GM12878 (cell line): ENCODE results near the gene LMBR1. TPM values are rescaled to one million over a fixed set of nuclear protein-coding genes. Genes with fewer than 3 reads are reported as not detected.

ENCODE experiments used
- ATAC-seq: fragments of 200-7000 bp; cut with Tn5 transposase; 3 replicates; pipeline ENCODE4 v1.9.1; 2020; ENCODE audit warnings: mild to moderate bottlenecking, moderate library complexity
- BruUV-seq: library from RNA; stranded (reverse); fragments of 400-500 nt; replicated peaks from 2 replicates; lab custom pipeline; 2021; lab: Mats Ljungman, UMichigan
- CTCF ChIA-PET: fragments of 300-600 bp; sonication (Branson Sonifier 250); formaldehyde crosslinking; extraction: SDS; loops from one replicate; lab custom pipeline; 2021; ENCODE audit warnings: inconsistent platforms; lab: Yijun Ruan, JAX
- POLR2A ChIA-PET: fragments of 350-600 bp; formaldehyde crosslinking; extraction: SDS; loops from one replicate; lab custom pipeline; 2021; ENCODE audit warnings: inconsistent platforms; lab: Charles Lee
- RAD21 ChIA-PET: fragments of 300-600 bp; sonication (Branson Sonifier 250); formaldehyde crosslinking; loops from one replicate; lab custom pipeline; 2023; ENCODE audit warnings: antibody characterized with exemption; ENCODE audit not compliant: unreplicated experiment; lab: Charles Lee
- SMC1A ChIA-PET: fragments of 300-600 bp; sonication (Branson Sonifier 250); formaldehyde crosslinking; loops from one replicate; lab custom pipeline; 2023; ENCODE audit not compliant: unreplicated experiment, uncharacterized antibody; lab: Charles Lee
- DNase-seq: peaks from one replicate; pipeline ENCODE4 v3.0.0-alpha.2; 2011; ENCODE audit warnings: low read depth, low spot score
- FAIRE-seq: peaks from 3 replicates; lab custom pipeline; 2011; peaks lifted over from hg19 to GRCh38; lab: Jason Lieb, UNC
- H2AFZ ChIP-seq: 2 replicates; pipeline ENCODE4 v1.6.0; 2011; ENCODE audit warnings: low read depth, low read length, control low read depth; ENCODE audit not compliant: control insufficient read depth
- H3K27ac ChIP-seq: 2 replicates; pipeline ENCODE4 v1.5.1; 2011; ENCODE audit warnings: control low read depth; ENCODE audit not compliant: control insufficient read depth, insufficient read depth
- H3K27me3 ChIP-seq, 2 experiments: replicated peaks in 1 of 2; 2 replicates each; pipeline versions ENCODE4 v1.6.0 to v1.6.1; 2011; ENCODE audit warnings: low read length in 1 of 2; ENCODE audit not compliant: control insufficient read depth in 2 of 2, insufficient read depth in 2 of 2
- H3K36me3 ChIP-seq, 2 experiments: 2 replicates each; pipeline ENCODE4 v1.5.1; 2011; ENCODE audit warnings: low read length in 1 of 2; ENCODE audit not compliant: control insufficient read depth in 2 of 2, insufficient read depth in 2 of 2
- H3K4me1 ChIP-seq: 2 replicates; pipeline ENCODE4 v1.6.1; 2011; ENCODE audit warnings: mild to moderate bottlenecking, low read length, moderate library complexity, mixed read lengths; ENCODE audit not compliant: control insufficient read depth, insufficient read depth
- H3K4me2 ChIP-seq: 2 replicates; pipeline ENCODE4 v1.6.0; 2011; ENCODE audit warnings: control low read depth; ENCODE audit not compliant: control insufficient read depth, insufficient read depth
- H3K4me3 ChIP-seq: fragments of 200-600 bp; sonication (generic); 2 replicates; pipeline ENCODE4 v1.5.1; 2016
- H3K79me2 ChIP-seq: 2 replicates; pipeline ENCODE4 v1.6.0; 2011; ENCODE audit warnings: low read length; ENCODE audit not compliant: control insufficient read depth, insufficient read depth
- H3K9ac ChIP-seq: 2 replicates; pipeline ENCODE4 v1.8.0; 2011; ENCODE audit warnings: low read length, control low read depth, mixed read lengths; ENCODE audit not compliant: control insufficient read depth, insufficient read depth
- H3K9me3 ChIP-seq: replicated peaks from 3 replicates; pipeline ENCODE4 v1.5.1; 2011; ENCODE audit warnings: mild to moderate bottlenecking, low read length; ENCODE audit not compliant: control insufficient read depth, insufficient read depth
- H4K20me1 ChIP-seq: 2 replicates; pipeline ENCODE4 v1.6.0; 2011; ENCODE audit not compliant: control insufficient read depth, insufficient read depth
- CBX5 ChIP-seq: sonication (generic); IDR thresholded peaks from 2 replicates; pipeline ENCODE4 v1.6.1; 2016; ENCODE audit warnings: low read depth, moderate library complexity, mild to moderate bottlenecking, inconsistent platforms
- SPI1 ChIP-seq: IDR thresholded peaks from 2 replicates; pipeline ENCODE4 v1.6.1; 2011; ENCODE audit warnings: low read depth, mild to moderate bottlenecking, low read length, moderate library complexity, borderline replicate concordance; ENCODE audit not compliant: insufficient read depth
- WGBS: methylation state at CpG from one replicate; pipeline ENCODE4 v1.1.6; 2016; ENCODE audit warnings: low lambda C conversion rate; ENCODE audit not compliant: insufficient replicate concordance, insufficient coverage; ENCODE audit errors: missing lambda C conversion rate; 5-methylcytosine and 5-hydroxymethylcytosine counted together
- in situ Hi-C: fragments of 300-500 bp; cut with MboI; formaldehyde crosslinking; loops from 9 replicates; pipeline ENCODE4 v1.14.3; 2018; ENCODE audit warnings: mixed read lengths
- intact Hi-C: fragments of 100-400 bp; cut with micrococcal nuclease; formaldehyde crosslinking; loops from one replicate; pipeline ENCODE4 v1.14.2; 2022; ENCODE audit not compliant: unreplicated experiment
- polyA plus RNA-seq, 11 experiments: library from polyadenylated mRNA; depleted of rRNA in 4 of 11; unstranded in 6 of 11; stranded (reverse) in 5 of 11; fragments of >200 nt; fragmentation: Nextera tagmentation in 4 of 11; fragmentation: Illumina TruSeq in 1 of 11; extraction: Ambion mirVana in 4 of 11; extraction: Trizol in 1 of 11; gene quantifications; 1 replicate in 1 of 11; 2 replicates in 10 of 11; pipeline versions ENCODE4 v1.2.1 to v1.2.3, GENCODE V29; 2011 to 2016; ENCODE audit warnings: inconsistent platforms in 2 of 11, missing spikeins in 2 of 11, low read depth in 1 of 11
- total RNA-seq, 4 experiments: library from RNA; depleted of rRNA in 3 of 4; stranded (reverse); fragments of >200 nt in 3 of 4; fragmentation: Illumina TruSeq in 1 of 4; extraction: Trizol in 1 of 4; gene quantifications; 2 replicates each; pipeline versions ENCODE4 v1.2.1 to v1.2.3, GENCODE V29; 2013 to 2021
- TF ChIP-seq, protein P1 (sequence below): fragments of 450-650 bp; formaldehyde crosslinking; IDR thresholded peaks from 2 replicates; pipeline ENCODE4 v1.4.0; 2020; ENCODE audit warnings: mild to moderate bottlenecking, moderate library complexity

Gene LMBR1
- total and polyA plus RNA-seq, 10 of the 15 experiments (the other 5 are each of a cell fraction or from before 2014, with no cell fraction given), result 4.0 to 63.5 (median 28.8) TPM

DNA sequence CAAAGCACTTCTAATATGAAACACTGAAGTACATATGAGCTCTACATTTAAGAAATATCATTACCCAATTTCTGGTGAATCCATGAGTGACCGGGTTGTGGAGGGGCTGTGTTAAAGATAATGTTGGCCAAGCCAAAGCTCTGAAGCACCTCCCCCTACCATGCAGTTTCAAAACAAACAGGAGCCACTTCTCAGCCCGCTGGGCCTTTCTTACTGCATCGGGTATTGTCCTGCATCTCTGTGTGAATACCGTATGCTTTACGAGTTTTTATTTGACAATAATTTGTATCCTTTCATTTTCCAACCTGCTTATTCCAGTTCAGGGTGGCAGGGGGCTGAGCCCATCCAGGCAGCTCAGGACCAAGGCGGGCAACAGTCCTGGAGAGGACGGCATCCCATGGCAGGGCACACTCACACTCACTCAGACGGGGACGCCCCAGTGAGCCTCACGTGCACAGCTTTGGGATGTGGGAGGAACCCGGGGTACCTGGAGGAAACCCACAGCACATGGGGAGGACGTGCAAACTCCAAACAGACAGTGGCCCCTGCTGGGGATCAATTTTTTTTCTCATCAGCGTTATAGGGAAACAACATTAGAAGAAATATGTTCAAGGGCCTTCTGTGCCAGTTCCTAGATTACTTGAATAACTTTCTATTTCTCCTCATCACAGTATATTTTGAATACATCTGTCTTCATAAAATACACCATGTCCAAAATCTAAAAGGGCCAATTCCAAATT lies 250.5 kb downstream of the LMBR1 start:
- H4K20me1 ChIP-seq, result no peaks in the 10 kb centered on the region
- H3K4me3 ChIP-seq, result no peak overlapping the region
- H3K79me2 ChIP-seq, result peaks cover 17% of the 10 kb centered on the region
- no TSS peak for BruUV-seq
- FAIRE-seq, result no peak
- intact Hi-C loops (loop anchor here (10.0 kb wide), 1 partner anchor 828 kb away; the partner anchor contains the start of gene SHH), in situ Hi-C loops (no loop called here)
- no peak overlapping the region for H3K9ac ChIP-seq
- H3K27me3 ChIP-seq, result no peaks in the 10 kb centered on the region
- no peak for ATAC-seq
- H3K27ac ChIP-seq, result no peak overlapping the region
- H2AFZ ChIP-seq, result no peak overlapping the region
- ChIA-PET CTCF (interaction anchor here (0.9 to 1.9 kb wide), 5 partner anchors 10 to 174 kb away, joined by 3 to 9 read pairs (median 3); no protein-coding TSS in a partner anchor), SMC1A (interaction anchor here (0.5 to 3.3 kb wide), 6 partner anchors 10 to 137 kb away, joined by 3 to 19 read pairs (median 9); no protein-coding TSS in a partner anchor), RAD21 (interaction anchor here (0.7 to 2.8 kb wide), 6 partner anchors 10 to 251 kb away, joined by 3 to 11 read pairs (median 6); no protein-coding TSS in a partner anchor), POLR2A (interaction anchor here (0.6 to 1.7 kb wide), 5 partner anchors 12 to 138 kb away, joined by 3 to 6 read pairs (median 3); no protein-coding TSS in a partner anchor)
- no peak for TF ChIP-seq CBX5
- TF ChIP-seq SPI1, result no peak
- TF ChIP-seq, protein P1, sequence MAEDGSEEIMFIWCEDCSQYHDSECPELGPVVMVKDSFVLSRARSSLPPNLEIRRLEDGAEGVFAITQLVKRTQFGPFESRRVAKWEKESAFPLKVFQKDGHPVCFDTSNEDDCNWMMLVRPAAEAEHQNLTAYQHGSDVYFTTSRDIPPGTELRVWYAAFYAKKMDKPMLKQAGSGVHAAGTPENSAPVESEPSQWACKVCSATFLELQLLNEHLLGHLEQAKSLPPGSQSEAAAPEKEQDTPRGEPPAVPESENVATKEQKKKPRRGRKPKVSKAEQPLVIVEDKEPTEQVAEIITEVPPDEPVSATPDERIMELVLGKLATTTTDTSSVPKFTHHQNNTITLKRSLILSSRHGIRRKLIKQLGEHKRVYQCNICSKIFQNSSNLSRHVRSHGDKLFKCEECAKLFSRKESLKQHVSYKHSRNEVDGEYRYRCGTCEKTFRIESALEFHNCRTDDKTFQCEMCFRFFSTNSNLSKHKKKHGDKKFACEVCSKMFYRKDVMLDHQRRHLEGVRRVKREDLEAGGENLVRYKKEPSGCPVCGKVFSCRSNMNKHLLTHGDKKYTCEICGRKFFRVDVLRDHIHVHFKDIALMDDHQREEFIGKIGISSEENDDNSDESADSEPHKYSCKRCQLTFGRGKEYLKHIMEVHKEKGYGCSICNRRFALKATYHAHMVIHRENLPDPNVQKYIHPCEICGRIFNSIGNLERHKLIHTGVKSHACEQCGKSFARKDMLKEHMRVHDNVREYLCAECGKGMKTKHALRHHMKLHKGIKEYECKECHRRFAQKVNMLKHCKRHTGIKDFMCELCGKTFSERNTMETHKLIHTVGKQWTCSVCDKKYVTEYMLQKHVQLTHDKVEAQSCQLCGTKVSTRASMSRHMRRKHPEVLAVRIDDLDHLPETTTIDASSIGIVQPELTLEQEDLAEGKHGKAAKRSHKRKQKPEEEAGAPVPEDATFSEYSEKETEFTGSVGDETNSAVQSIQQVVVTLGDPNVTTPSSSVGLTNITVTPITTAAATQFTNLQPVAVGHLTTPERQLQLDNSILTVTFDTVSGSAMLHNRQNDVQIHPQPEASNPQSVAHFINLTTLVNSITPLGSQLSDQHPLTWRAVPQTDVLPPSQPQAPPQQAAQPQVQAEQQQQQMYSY (CRISPR knock-in tag), result no peak
- H3K9me3 ChIP-seq, result no peaks in the 10 kb centered on the region
- no peaks in the 10 kb centered on the region for H3K36me3 ChIP-seq
- WGBS, result 89% methylated on average over 13 of the region's 13 CpGs
- H3K4me1 ChIP-seq, result peaks cover 7% of the 10 kb centered on the region
- DNase-seq, result no peak
- no peak overlapping the region for H3K4me2 ChIP-seq
